Smooth muscle cell (in vitro differentiated cells): ENCODE data around the gene ZNF518A. TPM values are rescaled to one million over a fixed set of nuclear protein-coding genes. Genes with fewer than 3 reads are reported as not detected.

Experiments
- DNase-seq: peaks from one replicate; lab custom pipeline; 2025; ENCODE audit not compliant: unreplicated experiment; lab: John Stamatoyannopoulos, UW
- H2AFZ ChIP-seq: fragments of 200-600 bp; sonication (generic); 2 replicates; pipeline ENCODE4 v1.6.0; 2016; ENCODE audit warnings: antibody characterized with exemption, low read depth, mild to moderate bottlenecking
- H3F3A ChIP-seq: fragments of 200-600 bp; sonication (generic); 2 replicates; pipeline ENCODE4 v1.6.0; 2017; ENCODE audit warnings: antibody characterized with exemption, low read depth
- H3K27ac ChIP-seq: fragments of 200-600 bp; sonication (generic); 2 replicates; pipeline ENCODE4 v1.5.1; 2016; ENCODE audit warnings: low read depth, mild to moderate bottlenecking
- H3K27me3 ChIP-seq: fragments of 200-600 bp; sonication (generic); 2 replicates; pipeline ENCODE4 v1.6.1; 2016; ENCODE audit warnings: low read depth, mild to moderate bottlenecking
- H3K36me3 ChIP-seq: fragments of 200-600 bp; sonication (generic); 2 replicates; pipeline ENCODE4 v1.5.1; 2016; ENCODE audit warnings: low read depth
- H3K4me1 ChIP-seq: fragments of 200-600 bp; sonication (generic); 2 replicates; pipeline ENCODE4 v1.5.1; 2016; ENCODE audit warnings: low read depth
- H3K4me2 ChIP-seq: fragments of 200-600 bp; sonication (generic); 2 replicates; pipeline ENCODE4 v1.6.0; 2016; ENCODE audit warnings: mild to moderate bottlenecking
- H3K4me3 ChIP-seq: fragments of 200-600 bp; sonication (generic); 2 replicates; pipeline ENCODE4 v1.5.1; 2016; ENCODE audit warnings: mild to moderate bottlenecking
- H3K79me2 ChIP-seq: fragments of 200-600 bp; sonication (generic); 2 replicates; pipeline ENCODE4 v1.6.0; 2016; ENCODE audit warnings: low read depth, mild to moderate bottlenecking
- H3K9ac ChIP-seq: fragments of 200-600 bp; sonication (generic); 2 replicates; pipeline ENCODE4 v1.6.0; 2016; ENCODE audit warnings: low read depth
- H3K9me3 ChIP-seq: fragments of 200-600 bp; sonication (generic); replicated peaks from 2 replicates; pipeline ENCODE4 v1.5.1; 2016; ENCODE audit warnings: low read depth
- H4K20me1 ChIP-seq: fragments of 200-600 bp; sonication (generic); 2 replicates; pipeline ENCODE4 v1.6.0; 2016; ENCODE audit warnings: low read depth
- CTCF ChIP-seq: fragments of 200-600 bp; sonication (generic); IDR thresholded peaks from 2 replicates; pipeline ENCODE4 v1.5.1; 2017; ENCODE audit warnings: borderline replicate concordance, mild to moderate bottlenecking, antibody characterized with exemption; ENCODE audit not compliant: insufficient read depth, poor library complexity, severe bottlenecking
- WGBS: methylation state at CpG from one replicate; pipeline ENCODE4 v1.1.7; 2016; ENCODE audit warnings: low lambda C conversion rate; 5-methylcytosine and 5-hydroxymethylcytosine counted together
- polyA plus RNA-seq: library from polyadenylated mRNA; unstranded; fragments of >200 nt; fragmentation: Nextera tagmentation; extraction: Ambion mirVana; gene quantifications from 2 replicates; pipeline ENCODE4 v1.2.1, GENCODE V29; 2016
- total RNA-seq: library from RNA; depleted of rRNA; stranded (reverse); fragments of >200 nt; gene quantifications from 2 replicates; pipeline ENCODE4 v1.2.3, GENCODE V29; 2014

Gene ZNF518A
- total and polyA plus RNA-seq, 2 experiments from 2014 or later, result 9.0 to 26.9 TPM

GRCh38 chr10:96201525-96201924, 71.4 kb downstream of the ZNF518A start:
- Histone ChIP-seq H4K20me1 (no peaks in the 10 kb centered on the region), H3K36me3 (no peaks in the 10 kb centered on the region), H3K79me2 (no peaks in the 10 kb centered on the region), H2AFZ (no peak overlapping the region), H3K4me3 (no peak overlapping the region), H3K9ac (no peak overlapping the region), H3K4me2 (no peak overlapping the region), H3K27me3 (no peaks in the 10 kb centered on the region), H3K4me1 (no peaks in the 10 kb centered on the region), H3K27ac (no peak overlapping the region), H3K9me3 (no peaks in the 10 kb centered on the region), H3F3A (no peaks in the 10 kb centered on the region)
- DNase-seq, result no peak
- WGBS, result 47% methylated on average over 1 of the region's 1 CpG
- no peak for TF ChIP-seq CTCF

GRCh38 chr10:96205580-96205979, 75.5 kb downstream of the ZNF518A start:
- Histone ChIP-seq H3K79me2 (no peaks in the 10 kb centered on the region), H3K9me3 (no peaks in the 10 kb centered on the region), H3K27ac (no peak overlapping the region), H3K4me2 (no peak overlapping the region), H3K9ac (no peak overlapping the region), H3K4me3 (no peak overlapping the region), H4K20me1 (no peaks in the 10 kb centered on the region), H3K36me3 (no peaks in the 10 kb centered on the region), H2AFZ (no peak overlapping the region), H3K4me1 (no peaks in the 10 kb centered on the region), H3K27me3 (no peaks in the 10 kb centered on the region), H3F3A (no peaks in the 10 kb centered on the region)
- TF ChIP-seq CTCF, result no peak
- WGBS, result 96% methylated on average over 1 of the region's 1 CpG
- DNase-seq, result no peak

- Histone ChIP-seq H3K4me3 (no peak overlapping the region), H4K20me1 (no peaks in the 10 kb centered on the region)
- 77% methylated on average over 2 of the region's 2 CpGs for WGBS
These were observed 78.2 kb downstream of the ZNF518A start for GRCh38 chr10:96208271-96208670.

More at GRCh38 chr10:96208271-96208670, 78.2 kb downstream of the ZNF518A start:
- Histone ChIP-seq H2AFZ (no peak overlapping the region), H3K79me2 (no peaks in the 10 kb centered on the region), H3K9me3 (no peaks in the 10 kb centered on the region), H3K4me1 (no peaks in the 10 kb centered on the region), H3K9ac (no peak overlapping the region), H3K36me3 (no peaks in the 10 kb centered on the region), H3K27ac (no peak overlapping the region), H3F3A (no peaks in the 10 kb centered on the region), H3K27me3 (no peaks in the 10 kb centered on the region), H3K4me2 (no peak overlapping the region)
- no peak for TF ChIP-seq CTCF
- no peak for DNase-seq
